Hematopoietic multipotent progenitor cell treated with erythropoietin and hydrocortisone succinate and interleukin-3 and kit ligand, for 15 days (in vitro differentiated cells): Measurements from ENCODE around the gene MTERF4.

Source experiments
- DNase-seq: peaks from one replicate; pipeline ENCODE4 v3.0.0-alpha.2; 2015; ENCODE audit warnings: low spot score

The MTERF4 gene

GRCh38 chr2:241049739-241050623 is 52.1 kb downstream of the MTERF4 start:
- no peak for DNase-seq

GRCh38 chr2:241048949-241049343 is 53.1 kb downstream of the MTERF4 start:
- DNase-seq, result no peak

- no peak for DNase-seq
Observed at GRCh38 chr2:241048149-241048948, 53.7 kb downstream of the MTERF4 start.

GRCh38 chr2:241047253-241048010 is 54.7 kb downstream of the MTERF4 start:
- no peak for DNase-seq
